Caco-2 (cell line): ENCODE measurements around the gene SMIM36. TPM values are rescaled to one million over a fixed set of nuclear protein-coding genes. Genes with fewer than 3 reads are reported as not detected.

ENCODE experiments used
- BruUV-seq: library from RNA; stranded (reverse); fragments of 400-500 nt; replicated peaks from 2 replicates; lab custom pipeline; 2021; lab: Mats Ljungman, UMichigan
- CTCF ChIA-PET: fragments of 300-600 bp; sonication (Branson Sonifier 250); formaldehyde crosslinking; loops from one replicate; lab custom pipeline; 2022; ENCODE audit warnings: antibody characterized with exemption; lab: Charles Lee
- POLR2A ChIA-PET: fragments of 300-600 bp; sonication (Branson Sonifier 250); formaldehyde crosslinking; loops from one replicate; lab custom pipeline; 2022; ENCODE audit warnings: antibody characterized with exemption; lab: Charles Lee
- DNase-seq, 2 experiments: peaks; one replicate each; pipeline versions ENCODE4 v3.0.0 to v3.0.0-alpha.2; 2020 to 2022
- H3K27me3 ChIP-seq: replicated peaks from 2 replicates; pipeline ENCODE4 v1.6.0; 2011; ENCODE audit warnings: low read length; ENCODE audit not compliant: control insufficient read depth, insufficient read depth
- H3K36me3 ChIP-seq: 2 replicates; pipeline ENCODE4 v1.5.1; 2011; ENCODE audit warnings: low read length; ENCODE audit not compliant: control insufficient read depth, insufficient read depth
- H3K4me1 ChIP-seq: fragments of 250-450 bp; sonication (Bioruptor Pico); 2 replicates; pipeline ENCODE4 v1.5.1; 2020; ENCODE audit warnings: mild to moderate bottlenecking
- H3K4me3 ChIP-seq: 2 replicates; pipeline ENCODE4 v1.5.1; 2011; ENCODE audit warnings: low read depth, mild to moderate bottlenecking, control low read depth, low read length
- H3K9me3 ChIP-seq: fragments of 250-450 bp; sonication (Bioruptor Pico); 2 replicates; pipeline ENCODE4 v1.5.1; 2020; ENCODE audit warnings: mild to moderate bottlenecking, moderate library complexity
- H3K27ac Mint-ChIP-seq: one replicate; pipeline ENCODE4 v1.8.0; 2022; ENCODE audit warnings: mixed read lengths; ENCODE audit not compliant: unreplicated experiment
- H3K27me3 Mint-ChIP-seq: one replicate; pipeline ENCODE4 v1.8.0; 2022; ENCODE audit warnings: mixed read lengths; ENCODE audit not compliant: insufficient read depth, unreplicated experiment
- H3K36me3 Mint-ChIP-seq: one replicate; pipeline ENCODE4 v1.8.0; 2022; ENCODE audit warnings: mild to moderate bottlenecking, mixed read lengths; ENCODE audit not compliant: insufficient read depth, unreplicated experiment
- H3K4me1 Mint-ChIP-seq: one replicate; pipeline ENCODE4 v1.8.0; 2022; ENCODE audit warnings: low read depth, mixed read lengths; ENCODE audit not compliant: unreplicated experiment
- H3K4me3 Mint-ChIP-seq: one replicate; pipeline ENCODE4 v1.8.0; 2022; ENCODE audit warnings: mild to moderate bottlenecking, moderate library complexity, mixed read lengths; ENCODE audit not compliant: unreplicated experiment
- H3K9me3 Mint-ChIP-seq: one replicate; pipeline ENCODE4 v1.8.0; 2022; ENCODE audit warnings: mixed read lengths; ENCODE audit not compliant: unreplicated experiment
- CTCF ChIP-seq, 2 experiments: fragments of 200-600 bp in 1 of 2; IDR thresholded peaks; 1 replicate in 1 of 2; 2 replicates in 1 of 2; pipeline versions ENCODE4 v1.5.1 to v1.8.0; 2011 to 2022; ENCODE audit warnings: antibody characterized with exemption in 1 of 2, control low read depth in 1 of 2, inconsistent platforms in 1 of 2, low read depth in 1 of 2, low read length in 1 of 2, mild to moderate bottlenecking in 1 of 2, moderate library complexity in 1 of 2; ENCODE audit not compliant: insufficient read depth in 1 of 2, severe bottlenecking in 1 of 2, unreplicated experiment in 1 of 2
- intact Hi-C: fragments of 100-400 bp; cut with micrococcal nuclease; formaldehyde crosslinking; loops from one replicate; pipeline ENCODE4 v1.10.0; 2022; ENCODE audit not compliant: unreplicated experiment
- total RNA-seq: library from RNA; stranded (reverse); gene quantifications from 2 replicates; pipeline ENCODE4 v1.2.3, GENCODE V29; 2022

SMIM36 gene
- total RNA-seq, 1 experiment from 2014 or later, result not detected

GRCh38 chr17:55546991-55547664 is 35.9 kb upstream of the SMIM36 start:
- no peaks in the 10 kb centered on the region for H3K4me1 ChIP-seq
- DNase-seq, result no peak
- TF ChIP-seq CTCF (IDR thresholded peaks at IDR 0.05; ENCODE audit: insufficient read depth in 1 of 2, low read depth in 1 of 2, low read length in 1 of 2, severe bottlenecking in 1 of 2, unreplicated experiment in 1 of 2), result no peak
- no peak overlapping the region for H3K4me3 ChIP-seq
- CTCF ChIA-PET, result no interaction called here
- H3K27me3 ChIP-seq, result no peaks in the 10 kb centered on the region; the same call in 1 of the 2 replicates
- no peaks in the 10 kb centered on the region for H3K4me1 Mint-ChIP-seq
- no TSS peak for BruUV-seq
- H3K9me3 Mint-ChIP-seq, result no peaks in the 10 kb centered on the region
- H3K9me3 ChIP-seq, result no peaks in the 10 kb centered on the region; the same call in 1 of the 2 replicates
- intact Hi-C loops, result loop anchor here (5.0 kb wide), 1 partner anchor 225 kb away; no protein-coding TSS in a partner anchor
- H3K4me3 Mint-ChIP-seq, result no peak overlapping the region
- H3K27ac Mint-ChIP-seq, result no peak overlapping the region
- H3K36me3 Mint-ChIP-seq, result no peaks in the 10 kb centered on the region
- H3K27me3 Mint-ChIP-seq, result peaks cover 37% of the 10 kb centered on the region
- POLR2A ChIA-PET, result no interaction called here
- no peaks in the 10 kb centered on the region for H3K36me3 ChIP-seq

- CTCF ChIA-PET, result no interaction called here
- Mint-ChIP-seq H3K27ac (no peak overlapping the region), H3K36me3 (no peaks in the 10 kb centered on the region), H3K27me3 (peaks cover 36% of the 10 kb centered on the region), H3K4me3 (no peak overlapping the region), H3K4me1 (no peaks in the 10 kb centered on the region), H3K9me3 (no peaks in the 10 kb centered on the region)
- TF ChIP-seq CTCF (IDR thresholded peaks at IDR 0.05; ENCODE audit: insufficient read depth in 1 of 2, low read depth in 1 of 2, low read length in 1 of 2, severe bottlenecking in 1 of 2, unreplicated experiment in 1 of 2), result no peak
- no peaks in the 10 kb centered on the region for H3K36me3 ChIP-seq
- H3K9me3 ChIP-seq, result no peaks in the 10 kb centered on the region; the same call in 1 of the 2 replicates
- intact Hi-C loops, result loop anchor here (5.0 kb wide), 1 partner anchor 226 kb away; no protein-coding TSS in a partner anchor
- POLR2A ChIA-PET, result no interaction called here
- H3K27me3 ChIP-seq, result no peaks in the 10 kb centered on the region; the same call in 1 of the 2 replicates
- no peaks in the 10 kb centered on the region for H3K4me1 ChIP-seq
- no peak overlapping the region for H3K4me3 ChIP-seq
- no peak for DNase-seq
- BruUV-seq, result no TSS peak
Observed at GRCh38 chr17:55546481-55546880, 35.2 kb upstream of the SMIM36 start.

- Mint-ChIP-seq H3K4me3 (no peak overlapping the region), H3K36me3 (no peaks in the 10 kb centered on the region), H3K27me3 (peaks cover 35% of the 10 kb centered on the region), H3K4me1 (no peaks in the 10 kb centered on the region), H3K9me3 (no peaks in the 10 kb centered on the region), H3K27ac (no peak overlapping the region)
- Histone ChIP-seq H3K36me3 (no peaks in the 10 kb centered on the region), H3K27me3 (no peaks in the 10 kb centered on the region; the same call in 1 of the 2 replicates), H3K4me3 (no peak overlapping the region), H3K4me1 (no peaks in the 10 kb centered on the region), H3K9me3 (no peaks in the 10 kb centered on the region; the same call in 1 of the 2 replicates)
- ChIA-PET CTCF (no interaction called here), POLR2A (no interaction called here)
- DNase-seq, result no peak
- TF ChIP-seq CTCF (IDR thresholded peaks at IDR 0.05; ENCODE audit: insufficient read depth in 1 of 2, low read depth in 1 of 2, low read length in 1 of 2, severe bottlenecking in 1 of 2, unreplicated experiment in 1 of 2), result no peak
- BruUV-seq, result no TSS peak
- intact Hi-C loops, result loop anchor here (5.0 kb wide), 1 partner anchor 226 kb away; no protein-coding TSS in a partner anchor
Observed at GRCh38 chr17:55545806-55546205, 34.6 kb upstream of the SMIM36 start.
